Stimulated activated CD4-positive, alpha-beta T cell treated with anti-CD3 and anti-CD28 coated beads, Interleukin-1b, Interleukin-23, amount 100 ng/mL, for 4 hours (primary cell): ENCODE measurements around the gene PTPN20.
"Not testable (repeated sequence)": the region's sequence is repeated elsewhere in the genome, so short reads cannot be mapped to it uniquely, and the experiment has no call there.

Source experiments
- DNase-seq, 2 donors: peaks; one replicate each; pipeline ENCODE4 v3.0.0-alpha.2; 2020; ENCODE audit warnings: low read depth in 2 of 2

PTPN20 gene

GRCh38 chr10:46911144-46911876 is at the start of gene PTPN20:
TSS of gene PTPN20 (plus strand) at chr10:46911428. CDS start at chr10:46932500, 21,072 bp downstream.
- DNase-seq, result peak in 1 of 2 donors; percentile 3

GRCh38 chr10:46869716-46870115 is 41.5 kb upstream of the PTPN20 start:
- DNase-seq, result not testable (repeated sequence)

- not testable (repeated sequence) for DNase-seq
Observed at GRCh38 chr10:46871583-46871982, 39.6 kb upstream of the PTPN20 start.

GRCh38 chr10:46875304-46875703 is 35.9 kb upstream of the PTPN20 start:
- DNase-seq, result not testable (repeated sequence)

- not testable (repeated sequence) for DNase-seq
Observed at GRCh38 chr10:46876773-46877172, 34.5 kb upstream of the PTPN20 start.

GRCh38 chr10:46878761-46879160 is 32.5 kb upstream of the PTPN20 start:
- not testable (repeated sequence) for DNase-seq

GRCh38 chr10:46890813-46891611 is 20.2 kb upstream of the PTPN20 start:
- not testable (repeated sequence) for DNase-seq

GRCh38 chr10:46896762-46897692 is 14.2 kb upstream of the PTPN20 start:
- DNase-seq, result not testable (repeated sequence)

GRCh38 chr10:46901247-46901646 is 10.0 kb upstream of the PTPN20 start:
- DNase-seq, result not testable (repeated sequence)

GRCh38 chr10:46903874-46904273 is 7.4 kb upstream of the PTPN20 start:
- not testable (repeated sequence) for DNase-seq

- not testable (repeated sequence) for DNase-seq
Observed at GRCh38 chr10:46906359-46906758, 4.9 kb upstream of the PTPN20 start.

- not testable (repeated sequence) for DNase-seq
Observed at GRCh38 chr10:46907185-46908117, 3.8 kb upstream of the PTPN20 start.

GRCh38 chr10:46922498-46922897 is 11.3 kb downstream of the PTPN20 start:
- not testable (repeated sequence) for DNase-seq

GRCh38 chr10:46925156-46925555 is 13.9 kb downstream of the PTPN20 start:
- DNase-seq, result not testable (repeated sequence)

GRCh38 chr10:46925853-46926252 is 14.6 kb downstream of the PTPN20 start:
- not testable (repeated sequence) for DNase-seq

GRCh38 chr10:46928810-46929209 is 17.6 kb downstream of the PTPN20 start:
- DNase-seq, result not testable (repeated sequence)

GRCh38 chr10:46932383-46932782 is 21.2 kb downstream of the PTPN20 start:
- not testable (repeated sequence) for DNase-seq

GRCh38 chr10:46941091-46941490 is 29.9 kb downstream of the PTPN20 start:
- DNase-seq, result not testable (repeated sequence)

- DNase-seq, result not testable (repeated sequence)
Observed at GRCh38 chr10:46948687-46949518, 37.7 kb downstream of the PTPN20 start.
